T-cell (primary cell): ENCODE data around the gene NELFA. TPM values are rescaled to one million over a fixed set of nuclear protein-coding genes. Genes with fewer than 3 reads are reported as not detected.
"Not testable (repeated sequence)": the region's sequence is repeated elsewhere in the genome, so short reads cannot be mapped to it uniquely, and the experiment has no call there.

Experiments
- ATAC-seq, 4 experiments: fragments of 200-7000 bp in 3 of 4; fragments of 150-1000 bp in 1 of 4; cut with Tn5 transposase; replicated peaks in 1 of 4; 1 replicate in 3 of 4; 2 replicates in 1 of 4; pipeline ENCODE4 v1.10.0; 2021; ENCODE audit warnings: moderate library complexity in 3 of 4, mild to moderate bottlenecking in 2 of 4, moderate number of reproducible peaks in 1 of 4
- CTCF ChIA-PET, 2 donors: fragments of 300-600 bp; sonication (Branson Sonifier 250); formaldehyde crosslinking; loops; one replicate each; lab custom pipeline; 2022; ENCODE audit warnings: antibody characterized with exemption in 2 of 2; lab: Charles Lee
- POLR2A ChIA-PET, 2 donors: fragments of 300-600 bp; sonication (Branson Sonifier 250); formaldehyde crosslinking; loops; one replicate each; lab custom pipeline; 2022; ENCODE audit warnings: antibody characterized with exemption in 2 of 2; lab: Charles Lee
- DNase-seq, 35 experiments: peaks; one replicate each; pipeline versions ENCODE4 v3.0.0 to v3.0.0-alpha.2; 2013 to 2023
- H3K27ac ChIP-seq: one replicate; pipeline ENCODE4 v1.5.1; 2013; ENCODE audit warnings: low read length
- H3K27me3 ChIP-seq, 2 experiments: replicated peaks in 1 of 2; 1 replicate in 1 of 2; 2 replicates in 1 of 2; pipeline versions ENCODE4 v1.6.1 to v1.7.0; 2013; ENCODE audit warnings: low read length in 1 of 2, mixed read lengths in 1 of 2; ENCODE audit not compliant: control insufficient read depth in 2 of 2, insufficient read depth in 2 of 2; ENCODE audit errors: extremely low read depth in 1 of 2
- H3K36me3 ChIP-seq, 2 donors: 1 replicate in 1 of 2; 2 replicates in 1 of 2; pipeline versions ENCODE4 v1.6.1 to v1.7.0; 2013; ENCODE audit warnings: low read length in 1 of 2; ENCODE audit not compliant: control insufficient read depth in 2 of 2, insufficient read depth in 1 of 2; ENCODE audit errors: extremely low read depth in 1 of 2
- H3K4me1 ChIP-seq, 2 experiments: 1 replicate in 1 of 2; 2 replicates in 1 of 2; pipeline versions ENCODE4 v1.6.1 to v1.7.0; 2013; ENCODE audit warnings: low read length in 2 of 2, mixed read lengths in 1 of 2; ENCODE audit not compliant: insufficient read depth in 2 of 2, control insufficient read depth in 1 of 2; ENCODE audit errors: extremely low read depth in 1 of 2
- H3K4me3 ChIP-seq, 2 donors: 1 replicate in 1 of 2; 2 replicates in 1 of 2; pipeline versions ENCODE4 v1.5.1 to v1.7.0; 2013; ENCODE audit warnings: mild to moderate bottlenecking in 2 of 2, low read length in 1 of 2, moderate library complexity in 1 of 2; ENCODE audit not compliant: control insufficient read depth in 1 of 2; ENCODE audit errors: extremely low read depth in 1 of 2
- H3K9me3 ChIP-seq: 2 replicates; pipeline ENCODE4 v1.7.0; 2013
- H3K27ac Mint-ChIP-seq, 2 donors: one replicate each; pipeline ENCODE4 v1.8.0; 2020 to 2021; ENCODE audit warnings: mild to moderate bottlenecking in 2 of 2, mixed read lengths in 2 of 2
- H3K27me3 Mint-ChIP-seq, 2 donors: one replicate each; pipeline ENCODE4 v1.8.0; 2021 to 2022; ENCODE audit warnings: mixed read lengths in 2 of 2
- H3K36me3 Mint-ChIP-seq: one replicate; pipeline ENCODE4 v1.8.0; 2021; ENCODE audit warnings: mixed read lengths
- H3K4me1 Mint-ChIP-seq, 3 donors: one replicate each; pipeline ENCODE4 v1.8.0; 2020 to 2022; ENCODE audit warnings: mixed read lengths in 3 of 3, mild to moderate bottlenecking in 1 of 3
- H3K4me3 Mint-ChIP-seq, 3 donors: one replicate each; pipeline ENCODE4 v1.8.0; 2020 to 2022; ENCODE audit warnings: mild to moderate bottlenecking in 3 of 3, mixed read lengths in 3 of 3, moderate library complexity in 3 of 3
- H3K9me3 Mint-ChIP-seq, 3 donors: one replicate each; pipeline ENCODE4 v1.8.0; 2020 to 2022; ENCODE audit warnings: mixed read lengths in 3 of 3
- WGBS: methylation state at CpG from one replicate; pipeline ENCODE4 v1.1.5; 2013; ENCODE audit warnings: missing lambda C conversion rate; ENCODE audit not compliant: insufficient coverage; 5-methylcytosine and 5-hydroxymethylcytosine counted together
- total RNA-seq, 35 experiments: library from RNA in 6 of 35; stranded (reverse) in 6 of 35; fragments of 120-200 nt in 1 of 35; gene quantifications; one replicate each; pipeline versions ENCODE4 v1.2.1 to v1.2.4 and lab custom pipeline; 2013 to 2026

Gene NELFA
- total RNA-seq, 5 donors from 2014 or later (not counting 1 experiment from before 2014, with no cell fraction given): 40.7 to 55.1 (median 46.2) TPM

- Mint-ChIP-seq H3K27ac (no peak overlapping the region), H3K9me3 (peaks cover 29 to 38% (median 31%) of the 10 kb centered on the region in 3 donors), H3K36me3 (peaks cover 74% of the 10 kb centered on the region), H3K27me3 (no peaks in the 10 kb centered on the region), H3K4me3 (no peak overlapping the region), H3K4me1 (peaks cover 59 to 72% (median 67%) of the 10 kb centered on the region in 3 donors)
- POLR2A ChIA-PET: no interaction called here
- WGBS: 100% methylated on average over 2 of the region's 7 CpGs
- no peaks in the 10 kb centered on the region for H3K4me1 ChIP-seq
- H3K4me3 ChIP-seq: no peak overlapping the region
- DNase-seq (no peak), ATAC-seq (no peak)
- H3K27me3 ChIP-seq: no peaks in the 10 kb centered on the region
- CTCF ChIA-PET: no interaction called here
- H3K9me3 ChIP-seq: no peaks in the 10 kb centered on the region
- H3K36me3 ChIP-seq: peaks cover 0 to 4% of the 10 kb centered on the region in 2 donors
- H3K27ac ChIP-seq: no peak overlapping the region
Measured at GRCh38 chr4:1998296-1998695, 10.5 kb downstream of the NELFA start.

GRCh38 chr4:1997712-1998111 is 11.1 kb downstream of the NELFA start:
- Histone ChIP-seq H3K27ac (no peak overlapping the region), H3K27me3 (no peaks in the 10 kb centered on the region), H3K4me3 (no peak overlapping the region), H3K9me3 (no peaks in the 10 kb centered on the region), H3K36me3 (peaks cover 0 to 4% of the 10 kb centered on the region in 2 donors), H3K4me1 (no peaks in the 10 kb centered on the region)
- peaks cover 68% of the 10 kb centered on the region for H3K36me3 Mint-ChIP-seq
- CTCF ChIA-PET: no interaction called here
- H3K27ac Mint-ChIP-seq: no peak overlapping the region
- DNase-seq: no peak
- no peaks in the 10 kb centered on the region for H3K27me3 Mint-ChIP-seq
- H3K9me3 Mint-ChIP-seq: peaks cover 29 to 38% (median 31%) of the 10 kb centered on the region in 3 donors
- no peak overlapping the region for H3K4me3 Mint-ChIP-seq
- POLR2A ChIA-PET: no interaction called here
- H3K4me1 Mint-ChIP-seq: peaks cover 55 to 66% (median 61%) of the 10 kb centered on the region in 3 donors
- no peak for ATAC-seq
- 95% methylated on average over 4 of the region's 4 CpGs for WGBS

DNA sequence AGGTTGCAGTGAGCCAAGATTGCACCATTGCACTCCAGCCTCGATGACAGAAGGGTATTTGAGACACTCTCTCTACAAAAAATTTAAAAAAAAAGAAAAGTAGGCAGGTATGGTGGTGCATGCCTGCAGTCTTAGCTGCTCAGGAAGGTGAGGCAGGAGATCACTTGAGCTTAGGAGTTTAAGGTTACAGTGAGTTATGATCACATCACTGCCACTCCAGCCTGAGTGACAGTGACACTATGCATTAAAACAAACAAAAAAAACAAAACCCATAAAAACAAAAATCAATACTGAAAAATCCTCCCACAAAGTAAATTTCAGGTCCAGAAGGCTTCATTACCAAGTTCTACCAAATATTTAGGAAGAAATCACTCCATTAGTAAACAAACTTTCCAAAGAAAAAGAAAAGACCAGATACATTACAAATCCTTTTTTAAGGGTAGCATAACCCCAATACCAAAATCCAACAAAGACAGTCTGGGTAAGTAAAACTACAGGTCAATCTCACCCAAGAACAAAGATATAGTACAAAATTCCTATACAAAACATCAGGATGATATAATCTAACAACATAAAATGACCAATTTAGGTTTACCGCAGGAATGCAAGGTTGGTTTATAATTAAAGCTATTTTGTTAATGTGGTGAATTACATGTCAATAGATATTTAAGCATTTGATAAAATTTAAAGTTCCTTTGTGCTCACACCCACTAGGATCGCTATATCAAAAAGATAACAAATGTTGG is 11.7 kb downstream of the NELFA start:
- Histone ChIP-seq H3K4me3 (no peak overlapping the region), H3K27ac (no peak overlapping the region), H3K36me3 (peaks cover 0 to 4% of the 10 kb centered on the region in 2 donors), H3K4me1 (no peaks in the 10 kb centered on the region), H3K9me3 (no peaks in the 10 kb centered on the region), H3K27me3 (no peaks in the 10 kb centered on the region)
- ChIA-PET POLR2A (no interaction called here), CTCF (no interaction called here)
- H3K36me3 Mint-ChIP-seq: peaks cover 63% of the 10 kb centered on the region
- no peak for ATAC-seq
- H3K27me3 Mint-ChIP-seq: no peaks in the 10 kb centered on the region
- no peak for DNase-seq
- no CpG with 5 or more reads among the region's 3 CpGs for WGBS
- H3K9me3 Mint-ChIP-seq: peaks cover 29 to 38% (median 31%) of the 10 kb centered on the region in 3 donors
- peaks cover 48 to 59% (median 55%) of the 10 kb centered on the region in 3 donors for H3K4me1 Mint-ChIP-seq
- no peak overlapping the region for H3K27ac Mint-ChIP-seq
- H3K4me3 Mint-ChIP-seq: no peak overlapping the region

DNA sequence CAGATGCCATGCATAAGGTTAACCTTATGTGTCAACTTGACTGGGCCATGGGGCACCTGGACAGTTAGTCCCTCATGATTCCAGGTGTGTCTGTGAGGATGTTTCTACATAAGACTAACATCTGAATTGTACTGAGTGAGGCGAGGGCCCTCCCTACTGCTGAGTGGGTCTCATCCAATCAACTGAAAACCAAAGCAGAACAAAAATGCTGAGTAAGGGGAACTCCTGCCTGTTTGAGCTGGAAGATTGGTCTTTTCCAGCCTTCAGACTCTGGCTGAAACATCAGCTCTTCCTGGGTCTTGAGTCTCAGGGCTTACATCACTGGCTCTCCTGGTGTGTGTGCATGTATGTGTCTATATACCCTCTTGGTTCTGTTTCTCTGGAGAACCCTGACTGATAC is 13.8 kb downstream of the NELFA start:
- peaks cover 33 to 42% (median 40%) of the 10 kb centered on the region in 3 donors for H3K4me1 Mint-ChIP-seq
- peaks cover 51% of the 10 kb centered on the region for H3K36me3 Mint-ChIP-seq

GRCh38 chr4:1993718-1994516 is 14.9 kb downstream of the NELFA start:
- POLR2A ChIA-PET, H3K4me3 Mint-ChIP-seq, H3K27ac Mint-ChIP-seq, H3K9me3 ChIP-seq, H3K27ac ChIP-seq, H3K27me3 ChIP-seq, DNase-seq, CTCF ChIA-PET, H3K4me3 ChIP-seq, H3K27me3 Mint-ChIP-seq, ATAC-seq, H3K4me1 ChIP-seq: not testable (repeated sequence)
- H3K9me3 Mint-ChIP-seq: peaks cover 14 to 21% (median 16%) of the 10 kb centered on the region in 3 donors
- 92% methylated on average over 16 of the region's 20 CpGs for WGBS
- H3K36me3 ChIP-seq: peaks cover 16 to 33% of the 10 kb centered on the region in 2 donors
- peaks cover 44% of the 10 kb centered on the region for H3K36me3 Mint-ChIP-seq
- H3K4me1 Mint-ChIP-seq: peaks cover 23 to 32% (median 30%) of the 10 kb centered on the region in 3 donors

More for the DNA sequence above, 13.8 kb downstream of the NELFA start:
- Histone ChIP-seq H3K36me3 (peaks cover 6 to 23% of the 10 kb centered on the region in 2 donors), H3K4me3 (no peak overlapping the region), H3K9me3 (no peaks in the 10 kb centered on the region), H3K4me1 (peaks cover 0 to 2% of the 10 kb centered on the region in 2 experiments), H3K27ac (no peak overlapping the region), H3K27me3 (no peaks in the 10 kb centered on the region)
- ChIA-PET POLR2A (no interaction called here), CTCF (no interaction called here)
- Mint-ChIP-seq H3K4me3 (no peak overlapping the region), H3K27ac (no peak overlapping the region), H3K9me3 (peaks cover 24 to 31% (median 24%) of the 10 kb centered on the region in 3 donors), H3K27me3 (no peaks in the 10 kb centered on the region)
- WGBS: no CpG with 5 or more reads among the region's 1 CpG
- DNase-seq (no peak), ATAC-seq (no peak)

- Mint-ChIP-seq H3K36me3 (peaks cover 36% of the 10 kb centered on the region), H3K27ac (no peak overlapping the region), H3K27me3 (no peaks in the 10 kb centered on the region), H3K9me3 (peaks cover 9 to 14% (median 10%) of the 10 kb centered on the region in 3 donors), H3K4me3 (no peak overlapping the region), H3K4me1 (peaks cover 18 to 25% (median 22%) of the 10 kb centered on the region in 3 donors)
- Histone ChIP-seq H3K4me3 (no peak overlapping the region), H3K4me1 (peaks cover 0 to 2% of the 10 kb centered on the region in 2 experiments), H3K9me3 (no peaks in the 10 kb centered on the region), H3K36me3 (peaks cover 19 to 34% of the 10 kb centered on the region in 2 donors), H3K27me3 (no peaks in the 10 kb centered on the region), H3K27ac (no peak overlapping the region)
- WGBS: 95% methylated on average over 3 of the region's 19 CpGs
- DNase-seq (no peak), ATAC-seq (no peak)
- CTCF ChIA-PET: no interaction called here
- POLR2A ChIA-PET: no interaction called here
Measured at GRCh38 chr4:1993169-1993516, 15.6 kb downstream of the NELFA start.
